Ishikawa (cell line): Measurements from ENCODE around the gene S1PR2.

Source experiments
- CEBPB ChIP-seq: IDR thresholded peaks from 2 replicates; pipeline ENCODE4 v1.6.1; 2012
- CREB1 ChIP-seq: IDR thresholded peaks from 2 replicates; pipeline ENCODE4 v1.6.1; 2012; ENCODE audit warnings: low read depth
- EGR1 ChIP-seq: IDR thresholded peaks from 2 replicates; pipeline ENCODE4 v1.6.1; 2012
- EP300 ChIP-seq: IDR thresholded peaks from 2 replicates; pipeline ENCODE4 v1.6.1; 2012; ENCODE audit warnings: borderline replicate concordance
- FOXM1 ChIP-seq: IDR thresholded peaks from 2 replicates; pipeline ENCODE4 v1.6.1; 2012; ENCODE audit warnings: low read depth, borderline replicate concordance
- NFIC ChIP-seq: IDR thresholded peaks from 2 replicates; pipeline ENCODE4 v1.6.1; 2012
- RAD21 ChIP-seq: IDR thresholded peaks from 2 replicates; pipeline ENCODE4 v1.6.1; 2012; ENCODE audit warnings: low read depth
- TAF1 ChIP-seq: IDR thresholded peaks from 2 replicates; pipeline ENCODE4 v1.6.1; 2012; ENCODE audit warnings: low read depth, mild to moderate bottlenecking
- TCF12 ChIP-seq: IDR thresholded peaks from 2 replicates; pipeline ENCODE4 v1.6.1; 2012; ENCODE audit warnings: low read depth
- YY1 ChIP-seq: IDR thresholded peaks from 2 replicates; pipeline ENCODE4 v1.6.1; 2012; ENCODE audit warnings: low read depth
- TF ChIP-seq, protein P1 (sequence below): IDR thresholded peaks from 2 replicates; pipeline ENCODE4 v1.6.1; 2012
- TF ChIP-seq, protein P2 (sequence below): IDR thresholded peaks from 2 replicates; pipeline ENCODE4 v1.6.1; 2012; ENCODE audit warnings: low read depth, mild to moderate bottlenecking
- TF ChIP-seq, protein P3 (sequence below): IDR thresholded peaks from 2 replicates; pipeline ENCODE4 v1.6.1; 2012

DNA sequence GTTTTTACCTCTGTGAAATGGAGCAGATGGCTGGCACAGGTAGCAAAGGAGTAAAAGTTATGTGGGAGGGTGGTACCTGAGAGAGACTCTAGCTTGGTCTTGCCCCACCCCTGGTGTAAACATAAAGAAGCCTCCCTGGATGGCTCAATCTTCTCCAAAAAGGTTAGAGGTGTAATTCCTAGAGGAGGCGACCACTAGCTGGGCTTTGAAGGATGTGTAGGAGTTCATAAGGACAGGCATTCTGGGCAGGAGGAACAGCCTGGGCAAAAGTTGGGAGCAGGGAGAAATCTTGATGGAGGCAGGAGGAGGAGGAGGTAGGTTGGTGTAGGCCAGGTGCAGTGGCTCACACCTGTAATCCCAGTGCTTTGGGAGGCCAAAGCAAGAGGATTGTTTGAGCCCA is 47.8 kb upstream of the S1PR2 start:
- TF ChIP-seq RAD21 (no peak), YY1 (no peak), NFIC (no peak), FOXM1 (no peak), CEBPB (no peak), EP300 (no peak), EGR1 (no peak), TAF1 (no peak), CREB1 (no peak), TCF12 (no peak)
- TF ChIP-seq, protein P1, sequence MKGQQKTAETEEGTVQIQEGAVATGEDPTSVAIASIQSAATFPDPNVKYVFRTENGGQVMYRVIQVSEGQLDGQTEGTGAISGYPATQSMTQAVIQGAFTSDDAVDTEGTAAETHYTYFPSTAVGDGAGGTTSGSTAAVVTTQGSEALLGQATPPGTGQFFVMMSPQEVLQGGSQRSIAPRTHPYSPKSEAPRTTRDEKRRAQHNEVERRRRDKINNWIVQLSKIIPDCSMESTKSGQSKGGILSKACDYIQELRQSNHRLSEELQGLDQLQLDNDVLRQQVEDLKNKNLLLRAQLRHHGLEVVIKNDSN, result no peak
- TF ChIP-seq, protein P2, sequence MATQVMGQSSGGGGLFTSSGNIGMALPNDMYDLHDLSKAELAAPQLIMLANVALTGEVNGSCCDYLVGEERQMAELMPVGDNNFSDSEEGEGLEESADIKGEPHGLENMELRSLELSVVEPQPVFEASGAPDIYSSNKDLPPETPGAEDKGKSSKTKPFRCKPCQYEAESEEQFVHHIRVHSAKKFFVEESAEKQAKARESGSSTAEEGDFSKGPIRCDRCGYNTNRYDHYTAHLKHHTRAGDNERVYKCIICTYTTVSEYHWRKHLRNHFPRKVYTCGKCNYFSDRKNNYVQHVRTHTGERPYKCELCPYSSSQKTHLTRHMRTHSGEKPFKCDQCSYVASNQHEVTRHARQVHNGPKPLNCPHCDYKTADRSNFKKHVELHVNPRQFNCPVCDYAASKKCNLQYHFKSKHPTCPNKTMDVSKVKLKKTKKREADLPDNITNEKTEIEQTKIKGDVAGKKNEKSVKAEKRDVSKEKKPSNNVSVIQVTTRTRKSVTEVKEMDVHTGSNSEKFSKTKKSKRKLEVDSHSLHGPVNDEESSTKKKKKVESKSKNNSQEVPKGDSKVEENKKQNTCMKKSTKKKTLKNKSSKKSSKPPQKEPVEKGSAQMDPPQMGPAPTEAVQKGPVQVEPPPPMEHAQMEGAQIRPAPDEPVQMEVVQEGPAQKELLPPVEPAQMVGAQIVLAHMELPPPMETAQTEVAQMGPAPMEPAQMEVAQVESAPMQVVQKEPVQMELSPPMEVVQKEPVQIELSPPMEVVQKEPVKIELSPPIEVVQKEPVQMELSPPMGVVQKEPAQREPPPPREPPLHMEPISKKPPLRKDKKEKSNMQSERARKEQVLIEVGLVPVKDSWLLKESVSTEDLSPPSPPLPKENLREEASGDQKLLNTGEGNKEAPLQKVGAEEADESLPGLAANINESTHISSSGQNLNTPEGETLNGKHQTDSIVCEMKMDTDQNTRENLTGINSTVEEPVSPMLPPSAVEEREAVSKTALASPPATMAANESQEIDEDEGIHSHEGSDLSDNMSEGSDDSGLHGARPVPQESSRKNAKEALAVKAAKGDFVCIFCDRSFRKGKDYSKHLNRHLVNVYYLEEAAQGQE, result no peak
- TF ChIP-seq, protein P3, sequence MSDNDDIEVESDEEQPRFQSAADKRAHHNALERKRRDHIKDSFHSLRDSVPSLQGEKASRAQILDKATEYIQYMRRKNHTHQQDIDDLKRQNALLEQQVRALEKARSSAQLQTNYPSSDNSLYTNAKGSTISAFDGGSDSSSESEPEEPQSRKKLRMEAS, result no peak
